Subcutaneous abdominal adipose tissue (tissue), 5 donors: ENCODE results near the gene SPTLC1.
A peak's percentile ranks its signal among the peaks of the same experiment; 100 is the strongest.

Source experiments
- H3K27ac ChIP-seq: one replicate; pipeline ENCODE4 v1.7.0; 2013; ENCODE audit warnings: low read depth, mild to moderate bottlenecking, inconsistent platforms, low read length, moderate library complexity
- H3K27me3 ChIP-seq, 5 donors: one replicate each; pipeline ENCODE4 v1.7.0; 2013; ENCODE audit warnings: low read length in 5 of 5, inconsistent platforms in 1 of 5; ENCODE audit not compliant: control insufficient read depth in 5 of 5, insufficient read depth in 4 of 5
- H3K36me3 ChIP-seq, 5 donors: one replicate each; pipeline ENCODE4 v1.7.0; 2013; ENCODE audit warnings: low read length in 5 of 5; ENCODE audit not compliant: control insufficient read depth in 5 of 5, insufficient read depth in 5 of 5
- H3K4me1 ChIP-seq, 5 donors: one replicate each; pipeline ENCODE4 v1.7.0; 2013; ENCODE audit warnings: low read length in 5 of 5, mild to moderate bottlenecking in 3 of 5, moderate library complexity in 1 of 5; ENCODE audit not compliant: control insufficient read depth in 5 of 5, insufficient read depth in 5 of 5
- H3K4me3 ChIP-seq, 5 donors: one replicate each; pipeline ENCODE4 v1.7.0; 2013; ENCODE audit warnings: low read length in 5 of 5, low read depth in 1 of 5
- H3K9ac ChIP-seq, 5 donors: one replicate each; pipeline ENCODE4 v1.7.0; 2013; ENCODE audit warnings: low read length in 5 of 5, mild to moderate bottlenecking in 4 of 5, moderate library complexity in 3 of 5
- H3K9me3 ChIP-seq, 5 donors: one replicate each; pipeline ENCODE4 v1.7.0; 2013; ENCODE audit warnings: low read length in 5 of 5; ENCODE audit not compliant: control insufficient read depth in 5 of 5
- donor health status: healthy.
- donor health status: healthy.
- donor health status: healthy.
- donor health status: healthy.
- donor health status: healthy.

SPTLC1 gene

GRCh38 chr9:92042260-92042659 is 73.0 kb downstream of the SPTLC1 start:
- Histone ChIP-seq H3K27me3 (no peaks in the 10 kb centered on the region), H3K36me3 (peaks cover 44 to 78% (median 71%) of the 10 kb centered on the region in 5 donors), H3K4me1 (no peaks in the 10 kb centered on the region), H3K4me3 (no peak overlapping the region), H3K27ac (no peak overlapping the region), H3K9me3 (peaks cover 9 to 16% (median 15%) of the 10 kb centered on the region in 5 donors), H3K9ac (no peak overlapping the region)

DNA sequence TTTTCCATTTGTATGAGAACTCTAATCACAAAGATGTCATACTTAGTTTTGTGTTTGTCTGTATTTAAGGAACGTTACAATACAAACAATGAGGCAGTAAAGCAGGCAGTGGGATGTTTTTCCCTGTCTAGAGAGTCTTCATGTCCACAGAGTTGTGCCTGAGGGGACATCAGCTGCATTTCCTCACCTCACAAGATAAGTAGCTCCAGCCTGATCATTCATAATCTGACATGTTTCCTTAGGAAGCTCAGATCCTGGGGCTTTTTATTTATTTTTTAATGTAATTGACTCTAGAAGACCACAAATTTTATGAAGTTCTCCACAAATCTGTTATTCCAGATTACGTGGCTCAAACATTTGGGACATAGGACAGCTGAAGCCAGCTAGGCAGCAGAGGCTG is 78.5 kb downstream of the SPTLC1 start:
- H3K9me3 ChIP-seq = peaks cover under 1 to 9% (median 2%) of the 10 kb centered on the region in 5 donors
- no peak overlapping the region for H3K27ac ChIP-seq
- H3K27me3 ChIP-seq = no peaks in the 10 kb centered on the region
- H3K4me3 ChIP-seq = no peak overlapping the region
- H3K36me3 ChIP-seq = peaks cover 10 to 72% (median 56%) of the 10 kb centered on the region in 5 donors
- H3K9ac ChIP-seq = no peak overlapping the region
- peaks cover 2 to 15% (median 8%) of the 10 kb centered on the region in 5 donors for H3K4me1 ChIP-seq

DNA sequence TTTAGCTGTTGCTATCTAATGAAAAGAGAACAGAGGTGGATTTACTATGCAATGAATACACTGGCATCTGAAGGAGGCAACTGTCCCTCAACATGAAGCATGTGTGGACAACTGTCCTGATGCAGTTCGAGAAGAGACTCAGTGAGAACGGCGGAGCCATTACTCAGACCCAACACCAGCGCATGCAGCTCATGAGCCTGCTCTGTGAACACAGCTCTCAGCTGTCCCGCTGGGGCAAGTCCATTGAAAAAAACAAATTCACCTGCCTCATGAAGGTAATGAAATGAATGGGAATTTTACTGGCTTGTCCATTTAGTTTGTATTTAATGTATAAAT is 78.8 kb downstream of the SPTLC1 start:
- H3K9me3 ChIP-seq = peaks cover 0 to 6% (median 0%) of the 10 kb centered on the region in 5 donors
- no peaks in the 10 kb centered on the region for H3K27me3 ChIP-seq
- H3K27ac ChIP-seq = no peak overlapping the region
- no peak overlapping the region for H3K4me3 ChIP-seq
- H3K36me3 ChIP-seq = peaks cover 10 to 70% (median 54%) of the 10 kb centered on the region in 5 donors
- H3K4me1 ChIP-seq = peaks cover 2 to 15% (median 8%) of the 10 kb centered on the region in 5 donors
- H3K9ac ChIP-seq = no peak overlapping the region

DNA sequence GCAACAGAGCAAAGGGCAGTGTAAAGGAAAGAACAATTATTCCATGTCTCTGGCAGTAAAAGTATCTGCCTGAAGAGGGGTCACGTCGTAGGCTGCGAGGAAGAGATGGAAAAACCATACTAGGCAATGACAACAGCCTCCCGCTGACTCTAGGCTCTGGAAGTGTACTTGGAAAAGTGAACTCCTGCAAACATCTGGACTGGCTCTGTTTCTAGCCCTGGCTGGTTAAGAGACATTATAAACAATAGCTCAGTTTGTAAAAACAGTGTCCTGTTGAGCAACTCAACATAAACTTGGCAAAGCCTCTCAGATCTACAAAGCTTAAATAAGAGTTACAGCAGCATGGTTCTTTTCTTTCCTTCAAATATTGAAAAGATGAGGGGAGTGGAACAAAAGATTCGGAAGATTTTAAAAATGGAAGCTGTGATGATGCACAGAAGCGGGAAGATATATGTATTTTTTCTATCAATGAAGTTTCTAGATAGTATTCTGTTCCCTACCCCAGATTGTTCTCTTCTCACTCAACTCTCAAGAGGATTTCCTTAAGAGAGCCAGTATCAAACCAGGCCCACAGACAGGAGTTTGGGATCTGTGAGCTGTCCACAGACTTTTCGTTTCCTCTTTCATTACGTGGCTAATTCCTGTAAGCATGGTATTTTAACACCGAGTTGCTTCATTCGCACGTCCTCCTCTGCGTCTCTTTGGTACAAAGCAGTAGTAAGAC is 79.4 kb downstream of the SPTLC1 start:
- Histone ChIP-seq H3K9ac (no peak overlapping the region), H3K4me1 (peaks cover 2 to 15% (median 8%) of the 10 kb centered on the region in 5 donors), H3K27ac (no peak overlapping the region), H3K4me3 (peak overlapping the region in 1 of 5 donors; percentile 16), H3K9me3 (peaks cover 0 to under 1% (median 0%) of the 10 kb centered on the region in 5 donors), H3K27me3 (no peaks in the 10 kb centered on the region), H3K36me3 (peaks cover 13 to 67% (median 55%) of the 10 kb centered on the region in 5 donors)

GRCh38 chr9:92035146-92035545 is 80.1 kb downstream of the SPTLC1 start:
- Histone ChIP-seq H3K4me1 (peaks cover 2 to 15% (median 8%) of the 10 kb centered on the region in 5 donors), H3K27ac (no peak overlapping the region), H3K9ac (no peak overlapping the region), H3K36me3 (peaks cover 15 to 65% (median 55%) of the 10 kb centered on the region in 5 donors), H3K9me3 (no peaks in the 10 kb centered on the region), H3K4me3 (no peak overlapping the region), H3K27me3 (no peaks in the 10 kb centered on the region)

DNA sequence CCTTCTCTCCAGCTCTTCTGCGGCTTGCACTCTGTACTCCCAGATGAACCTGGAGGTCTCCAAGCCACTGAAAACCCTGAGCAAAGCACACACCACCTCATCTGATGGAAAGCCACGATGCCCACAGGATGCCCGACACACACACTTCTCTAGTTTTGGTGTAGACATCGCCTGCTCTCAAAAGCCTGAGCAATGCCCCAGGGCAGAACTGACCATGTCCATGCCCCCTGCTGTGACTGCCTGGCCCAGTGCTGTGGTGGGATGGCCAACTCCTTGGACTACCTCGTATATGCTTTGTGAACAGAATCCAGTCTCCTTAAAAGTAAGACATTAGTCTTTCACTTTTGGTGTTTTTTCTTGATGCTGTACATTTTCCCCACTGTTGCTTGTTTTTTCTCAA is 81.2 kb downstream of the SPTLC1 start:
- Histone ChIP-seq H3K27ac (no peak overlapping the region), H3K36me3 (peaks cover 19 to 67% (median 55%) of the 10 kb centered on the region in 5 donors), H3K9me3 (no peaks in the 10 kb centered on the region), H3K9ac (no peak overlapping the region), H3K27me3 (no peaks in the 10 kb centered on the region), H3K4me1 (peaks cover 2 to 15% (median 8%) of the 10 kb centered on the region in 5 donors), H3K4me3 (no peak overlapping the region)

- no peak overlapping the region for H3K27ac ChIP-seq
- H3K4me1 ChIP-seq = peaks cover 2 to 15% (median 8%) of the 10 kb centered on the region in 5 donors
- H3K36me3 ChIP-seq = peaks cover 19 to 62% (median 51%) of the 10 kb centered on the region in 5 donors
- no peaks in the 10 kb centered on the region for H3K27me3 ChIP-seq
- no peak overlapping the region for H3K4me3 ChIP-seq
- H3K9me3 ChIP-seq = no peaks in the 10 kb centered on the region
- no peak overlapping the region for H3K9ac ChIP-seq
These were observed 81.9 kb downstream of the SPTLC1 start for GRCh38 chr9:92033307-92033706.

DNA sequence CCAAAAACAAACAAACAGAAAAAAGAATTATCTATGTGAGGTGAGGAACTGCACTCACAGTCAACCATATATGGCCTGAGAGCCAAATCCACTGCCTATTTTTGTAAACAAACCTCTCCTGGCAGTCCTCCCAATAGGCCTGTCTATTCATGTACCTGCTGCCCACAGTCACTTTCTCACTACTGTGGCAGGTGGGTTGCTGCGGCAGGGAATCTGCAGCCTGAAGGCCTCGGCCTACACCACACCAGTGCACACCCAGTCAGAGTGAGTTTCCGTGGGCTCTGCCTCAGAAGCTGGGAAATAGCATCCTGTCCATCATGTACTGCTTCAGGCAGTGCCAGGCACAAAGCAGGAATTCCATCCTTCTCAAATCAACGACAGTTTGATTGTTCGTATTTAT is 82.3 kb downstream of the SPTLC1 start:
- Histone ChIP-seq H3K27me3 (no peaks in the 10 kb centered on the region), H3K4me1 (peaks cover 2 to 15% (median 8%) of the 10 kb centered on the region in 5 donors), H3K4me3 (no peak overlapping the region), H3K27ac (no peak overlapping the region), H3K9ac (no peak overlapping the region), H3K36me3 (peaks cover 19 to 57% (median 47%) of the 10 kb centered on the region in 5 donors), H3K9me3 (no peaks in the 10 kb centered on the region)

DNA sequence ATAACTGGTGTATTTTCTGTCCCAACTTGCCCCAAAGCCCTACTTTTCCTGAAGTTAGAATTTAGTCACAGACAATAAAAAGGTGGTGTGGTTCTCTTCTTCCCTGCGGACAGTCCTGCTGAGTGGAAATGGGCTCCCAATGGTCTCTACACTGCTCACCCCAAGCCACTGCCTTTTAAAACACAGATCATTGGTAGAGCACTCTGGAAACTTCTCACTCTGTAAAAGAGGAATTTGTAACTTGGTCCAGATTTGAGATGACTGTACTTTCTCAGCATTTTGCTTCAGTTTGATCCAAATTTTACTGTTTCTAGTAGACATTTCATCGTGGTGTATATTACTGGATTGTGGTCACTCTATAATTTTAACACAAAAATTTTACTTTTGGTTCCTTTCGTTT is 84.8 kb downstream of the SPTLC1 start:
- H3K27me3 ChIP-seq = no peaks in the 10 kb centered on the region
- no peaks in the 10 kb centered on the region for H3K9me3 ChIP-seq
- peaks cover 19 to 38% (median 28%) of the 10 kb centered on the region in 5 donors for H3K36me3 ChIP-seq
- no peak overlapping the region for H3K27ac ChIP-seq
- no peak overlapping the region for H3K9ac ChIP-seq
- peaks cover 0 to 5% (median 3%) of the 10 kb centered on the region in 5 donors for H3K4me1 ChIP-seq
- no peak overlapping the region for H3K4me3 ChIP-seq

GRCh38 chr9:92029553-92029952 is 85.7 kb downstream of the SPTLC1 start:
- H3K27me3 ChIP-seq = no peaks in the 10 kb centered on the region
- H3K36me3 ChIP-seq = peaks cover 19 to 30% (median 28%) of the 10 kb centered on the region in 5 donors
- no peak overlapping the region for H3K9ac ChIP-seq
- H3K4me3 ChIP-seq = no peak overlapping the region
- H3K4me1 ChIP-seq = no peaks in the 10 kb centered on the region
- no peak overlapping the region for H3K27ac ChIP-seq
- H3K9me3 ChIP-seq = no peaks in the 10 kb centered on the region
